ENCODE measurements around the gene SULT1C3. TPM values are rescaled to one million over a fixed set of nuclear protein-coding genes. Genes with fewer than 3 reads are reported as not detected.
A peak's percentile ranks its signal among the peaks of the same experiment; 100 is the strongest.

SULT1C3 gene
- total and polyA plus RNA-seq, 2 of the 13 experiments (the other 11 are each of a cell fraction or from before 2014, with no cell fraction given), result not detected

GRCh38 chr2:108288534-108289106 is 48.9 kb downstream of the SULT1C3 start, which contains the start of gene SULT1C2 (continued):
- TF ChIP-seq CHD4 (IDR thresholded peaks at IDR 0.05; ENCODE audit: borderline replicate concordance, low read length), result no peak
- TF ChIP-seq ARID5B (CRISPR knock-in tag; IDR thresholded peaks at IDR 0.05), result peak; percentile 80
- TF ChIP-seq MED13 (CRISPR knock-in tag; IDR thresholded peaks at IDR 0.05), result no peak
- peak; percentile 55; the same call in 1 of the 2 replicates for TF ChIP-seq ZNF605 (CRISPR knock-in tag; IDR thresholded peaks at IDR 0.05)
- no peak for TF ChIP-seq ZNF253 (CRISPR knock-in tag; IDR thresholded peaks at IDR 0.05; ENCODE audit: borderline replicate concordance)
- no peak for TF ChIP-seq ARID3A (IDR thresholded peaks at IDR 0.05; ENCODE audit: low read depth, low read length)
- TF ChIP-seq ZNF264 (CRISPR knock-in tag; IDR thresholded peaks at IDR 0.05), result peak; percentile 44; the same call in 1 of the 2 replicates
- TF ChIP-seq E2F1 (CRISPR knock-in tag; IDR thresholded peaks at IDR 0.05), result no peak
- TF ChIP-seq HMGA1 (CRISPR knock-in tag; conservative IDR thresholded peaks at IDR 0.05), result no peak
- TF ChIP-seq ZNF563 (CRISPR knock-in tag; IDR thresholded peaks at IDR 0.05), result no peak
- no peak for TF ChIP-seq CERS6 (CRISPR knock-in tag; IDR thresholded peaks at IDR 0.05)
- TF ChIP-seq SMARCC2 (IDR thresholded peaks at IDR 0.05), result no peak

Measured in HepG2 (cell line).